T-helper 1 cell treated with Interleukin-12 subunit alpha and Interleukin-12 subunit beta and Interleukin-4 antibody, amounts not matched to agents 30 μg/mL and 1 μg/mL, for 36 hours (primary cell): ENCODE measurements around the gene TRABD2B.

Experiments used
- H3K27ac Mint-ChIP-seq: one replicate; pipeline ENCODE4 v1.8.0; 2021; ENCODE audit warnings: mild to moderate bottlenecking, mixed read lengths
- H3K27me3 Mint-ChIP-seq: one replicate; pipeline ENCODE4 v1.8.0; 2021; ENCODE audit warnings: low read depth, mixed read lengths
- H3K36me3 Mint-ChIP-seq: one replicate; pipeline ENCODE4 v1.8.0; 2021; ENCODE audit warnings: low read depth, mixed read lengths
- H3K4me1 Mint-ChIP-seq: one replicate; pipeline ENCODE4 v1.8.0; 2021; ENCODE audit warnings: low read depth, mixed read lengths
- H3K4me3 Mint-ChIP-seq: one replicate; pipeline ENCODE4 v1.8.0; 2021; ENCODE audit warnings: mild to moderate bottlenecking, moderate library complexity, mixed read lengths
- H3K9me3 Mint-ChIP-seq: one replicate; pipeline ENCODE4 v1.8.0; 2021; ENCODE audit warnings: mixed read lengths

The TRABD2B gene

DNA sequence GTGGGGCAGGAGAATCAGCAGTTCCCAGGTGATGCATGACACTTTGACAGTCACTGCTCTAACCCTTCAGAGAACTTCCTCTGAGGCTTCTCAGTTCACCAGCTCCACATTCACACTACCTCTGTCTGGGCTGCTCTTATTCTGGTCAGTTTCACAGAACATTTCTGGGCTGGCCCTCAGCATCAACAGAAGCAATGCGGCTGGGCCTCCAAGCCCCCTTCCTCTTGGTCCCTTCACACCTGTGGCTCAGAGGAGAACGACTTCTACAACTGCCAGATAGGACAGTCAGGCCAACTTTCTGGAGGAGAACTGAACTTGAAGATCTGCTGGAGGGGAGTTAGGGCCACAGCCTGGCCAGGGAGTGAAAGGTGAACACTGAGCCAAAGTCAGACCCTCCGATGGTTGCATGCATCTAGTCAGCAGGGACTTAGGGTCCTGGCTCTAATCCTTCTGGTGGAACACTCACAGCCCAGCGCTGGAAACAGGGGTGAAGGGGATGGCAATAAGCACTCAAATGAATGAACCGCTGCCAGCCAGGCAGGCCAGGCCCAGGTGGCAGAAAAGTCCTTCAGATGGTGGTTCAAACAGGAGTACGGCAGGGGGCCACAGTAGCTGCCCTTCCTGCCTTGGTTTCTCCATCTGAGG lies 285.2 kb downstream of the TRABD2B start:
- Mint-ChIP-seq H3K4me3 (no peak overlapping the region), H3K9me3 (no peaks in the 10 kb centered on the region), H3K27ac (no peak overlapping the region), H3K4me1 (no peaks in the 10 kb centered on the region), H3K36me3 (no peaks in the 10 kb centered on the region), H3K27me3 (peaks cover 72% of the 10 kb centered on the region)

DNA sequence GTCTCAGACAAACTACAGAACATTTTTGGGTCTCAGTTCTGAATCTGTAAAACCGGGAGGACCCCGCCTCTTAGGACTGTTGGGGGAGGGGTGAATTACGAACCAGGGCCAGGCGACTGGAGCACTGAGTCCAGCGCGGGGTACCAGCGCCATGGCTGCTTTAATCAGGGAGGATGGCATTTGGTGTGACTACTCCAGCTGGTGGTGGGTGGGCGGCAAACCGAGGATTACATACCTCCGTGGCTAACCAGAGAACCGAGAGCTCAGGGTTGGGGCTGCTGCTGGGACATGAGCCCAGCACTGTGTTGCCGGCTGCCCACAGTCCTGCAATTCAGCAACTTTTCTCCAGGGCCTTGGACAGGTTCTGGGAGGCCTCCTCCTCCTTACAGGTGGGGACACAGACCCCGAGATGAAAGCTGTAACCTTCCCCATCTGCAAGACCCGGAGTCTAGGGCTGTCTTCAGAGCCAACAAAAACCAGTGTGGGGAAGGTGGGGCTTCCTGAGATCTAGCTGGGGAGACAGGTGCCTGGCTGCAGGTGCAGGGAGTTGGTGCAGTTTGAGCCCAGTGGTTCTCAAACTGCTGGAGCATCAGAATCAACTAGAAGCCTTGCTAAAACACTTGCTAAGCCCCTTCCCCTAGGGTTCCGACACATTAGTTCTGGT lies 285.9 kb downstream of the TRABD2B start:
- Mint-ChIP-seq H3K36me3 (no peaks in the 10 kb centered on the region), H3K27me3 (peaks cover 70% of the 10 kb centered on the region), H3K4me3 (no peak overlapping the region), H3K9me3 (no peaks in the 10 kb centered on the region), H3K4me1 (no peaks in the 10 kb centered on the region), H3K27ac (no peak overlapping the region)
